Osteoblast (primary cell): Measurements from ENCODE around the gene CFAP100. TPM values are rescaled to one million over a fixed set of nuclear protein-coding genes. Genes with fewer than 3 reads are reported as not detected.

Experiments
- DNase-seq: peaks from one replicate; pipeline ENCODE4 v3.0.0; 2011; ENCODE audit warnings: low spot score, mixed read lengths; ENCODE audit not compliant: insufficient read length; ENCODE audit errors: missing footprints
- H2AFZ ChIP-seq: 2 replicates; pipeline ENCODE4 v1.6.0; 2011; ENCODE audit warnings: mild to moderate bottlenecking, low read length
- H3K27ac ChIP-seq: 2 replicates; pipeline ENCODE4 v1.5.1; 2011; ENCODE audit warnings: mild to moderate bottlenecking, low read depth, low read length, moderate library complexity
- H3K27me3 ChIP-seq: 2 replicates; pipeline ENCODE4 v1.6.0; 2012; ENCODE audit warnings: mild to moderate bottlenecking, control low read depth, inconsistent platforms, low read length, moderate library complexity; ENCODE audit not compliant: insufficient read depth
- H3K36me3 ChIP-seq: 2 replicates; pipeline ENCODE4 v1.5.1; 2011; ENCODE audit warnings: mild to moderate bottlenecking, low read length, control low read depth, moderate library complexity; ENCODE audit not compliant: insufficient read depth
- H3K4me1 ChIP-seq: 2 replicates; pipeline ENCODE4 v1.5.1; 2011; ENCODE audit warnings: mild to moderate bottlenecking, low read length, control low read depth, moderate library complexity; ENCODE audit not compliant: insufficient read depth
- H3K4me2 ChIP-seq: 2 replicates; pipeline ENCODE4 v1.6.0; 2011; ENCODE audit warnings: mild to moderate bottlenecking, low read length; ENCODE audit not compliant: insufficient read depth
- H3K4me3 ChIP-seq: fragments of 200-600 bp; sonication (generic); 3 replicates; pipeline ENCODE4 v1.5.1; 2012; ENCODE audit warnings: mild to moderate bottlenecking, low read length, inconsistent platforms; ENCODE audit not compliant: insufficient read depth
- H3K79me2 ChIP-seq: 2 replicates; pipeline ENCODE4 v1.6.0; 2012; ENCODE audit warnings: mild to moderate bottlenecking, low read length, control low read depth, inconsistent platforms; ENCODE audit not compliant: insufficient read depth
- H3K9me3 ChIP-seq: 2 replicates; pipeline ENCODE4 v1.5.1; 2011; ENCODE audit warnings: low read depth, low read length, control low read depth
- H4K20me1 ChIP-seq: 2 replicates; pipeline ENCODE4 v1.6.0; 2012; ENCODE audit warnings: mild to moderate bottlenecking, low read length, control low read depth; ENCODE audit not compliant: insufficient read depth
- total RNA-seq: library from RNA; depleted of rRNA; stranded (reverse); fragments of >200 nt; gene quantifications from 2 replicates; pipeline ENCODE4 v1.2.3, GENCODE V29; 2012
- TF ChIP-seq, protein P1 (sequence below): IDR thresholded peaks from 2 replicates; pipeline ENCODE4 v1.5.1; 2011; ENCODE audit warnings: mild to moderate bottlenecking, low read depth, low read length, moderate library complexity; ENCODE audit errors: extremely low read depth

The CFAP100 gene
- total RNA-seq, 1 donor = not detected

- peak within 1 kb of the TSS; percentile 72 for H2AFZ ChIP-seq
- peaks cover 19% of the 10 kb centered on the region for H3K4me1 ChIP-seq
- H3K4me3 ChIP-seq = peak within 1 kb of the TSS; percentile 72
- H3K79me2 ChIP-seq = no peaks in the 10 kb centered on the region
- H3K27me3 ChIP-seq = peaks cover 32% of the 10 kb centered on the region
- H4K20me1 ChIP-seq = no peaks in the 10 kb centered on the region
- TF ChIP-seq, protein P1, sequence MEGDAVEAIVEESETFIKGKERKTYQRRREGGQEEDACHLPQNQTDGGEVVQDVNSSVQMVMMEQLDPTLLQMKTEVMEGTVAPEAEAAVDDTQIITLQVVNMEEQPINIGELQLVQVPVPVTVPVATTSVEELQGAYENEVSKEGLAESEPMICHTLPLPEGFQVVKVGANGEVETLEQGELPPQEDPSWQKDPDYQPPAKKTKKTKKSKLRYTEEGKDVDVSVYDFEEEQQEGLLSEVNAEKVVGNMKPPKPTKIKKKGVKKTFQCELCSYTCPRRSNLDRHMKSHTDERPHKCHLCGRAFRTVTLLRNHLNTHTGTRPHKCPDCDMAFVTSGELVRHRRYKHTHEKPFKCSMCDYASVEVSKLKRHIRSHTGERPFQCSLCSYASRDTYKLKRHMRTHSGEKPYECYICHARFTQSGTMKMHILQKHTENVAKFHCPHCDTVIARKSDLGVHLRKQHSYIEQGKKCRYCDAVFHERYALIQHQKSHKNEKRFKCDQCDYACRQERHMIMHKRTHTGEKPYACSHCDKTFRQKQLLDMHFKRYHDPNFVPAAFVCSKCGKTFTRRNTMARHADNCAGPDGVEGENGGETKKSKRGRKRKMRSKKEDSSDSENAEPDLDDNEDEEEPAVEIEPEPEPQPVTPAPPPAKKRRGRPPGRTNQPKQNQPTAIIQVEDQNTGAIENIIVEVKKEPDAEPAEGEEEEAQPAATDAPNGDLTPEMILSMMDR = no peak
- DNase-seq = peak; percentile 100
- H3K36me3 ChIP-seq = no peaks in the 10 kb centered on the region
- H3K4me2 ChIP-seq = peak within 1 kb of the TSS; percentile 92
- H3K9me3 ChIP-seq = peaks cover 12% of the 10 kb centered on the region
- H3K27ac ChIP-seq = no peak within 1 kb of the TSS
These were observed 37.2 kb upstream of the CFAP100 start, which contains the start of gene KLF15 for GRCh38 chr3:126357295-126358037. Gene KLF15 (minus strand): TSS chr3:126357408. CDS start chr3:126352922, 4,486 bp downstream.

DNA sequence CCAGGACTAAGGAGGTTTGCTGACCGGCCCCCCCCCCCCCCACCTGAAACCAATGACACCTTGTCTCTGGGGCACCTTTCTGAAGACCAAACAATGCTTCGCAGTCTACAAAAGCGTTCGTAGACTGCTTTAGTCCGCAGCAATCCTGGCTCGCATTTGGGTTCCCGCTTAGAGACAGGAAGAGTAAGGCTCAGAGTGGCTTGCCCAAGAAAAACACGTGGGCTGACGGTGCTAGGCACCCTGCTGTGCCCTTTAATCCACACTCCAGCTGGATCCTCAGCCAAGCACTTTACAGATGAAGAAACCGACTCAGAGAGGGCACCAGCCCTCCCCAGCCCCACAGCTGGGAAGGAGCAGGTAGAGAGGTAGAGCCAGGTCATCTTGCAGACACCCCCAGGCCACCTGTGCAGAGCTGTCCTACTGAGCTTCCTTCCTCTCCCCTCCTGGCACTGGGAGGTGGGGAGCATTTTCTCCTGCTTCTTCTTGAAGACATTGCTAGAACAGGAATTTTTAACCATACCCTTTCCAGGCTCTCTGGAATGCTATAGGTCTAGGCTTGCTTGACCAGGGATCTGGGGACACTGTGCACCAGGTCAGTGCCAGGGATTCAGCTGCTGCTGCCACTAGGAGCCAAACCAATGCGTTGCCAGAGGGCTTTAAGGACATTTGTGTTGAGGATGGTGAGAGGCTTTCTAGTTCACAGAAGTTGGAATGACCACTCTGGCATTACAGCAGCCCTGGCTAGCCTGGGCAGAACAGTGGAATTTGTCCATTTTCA lies 36.5 kb upstream of the CFAP100 start:
- no peak overlapping the region for H2AFZ ChIP-seq
- no peaks in the 10 kb centered on the region for H3K36me3 ChIP-seq
- DNase-seq = peak; percentile 55
- peaks cover 39% of the 10 kb centered on the region for H3K27me3 ChIP-seq
- no peak overlapping the region for H3K27ac ChIP-seq
- H3K4me2 ChIP-seq = peak overlapping the region; percentile 92
- H3K4me3 ChIP-seq = peak overlapping the region; percentile 72
- no peaks in the 10 kb centered on the region for H4K20me1 ChIP-seq
- no peaks in the 10 kb centered on the region for H3K79me2 ChIP-seq
- H3K4me1 ChIP-seq = peaks cover 19% of the 10 kb centered on the region
- TF ChIP-seq, protein P1 = no peak
- peaks cover 12% of the 10 kb centered on the region for H3K9me3 ChIP-seq

DNA sequence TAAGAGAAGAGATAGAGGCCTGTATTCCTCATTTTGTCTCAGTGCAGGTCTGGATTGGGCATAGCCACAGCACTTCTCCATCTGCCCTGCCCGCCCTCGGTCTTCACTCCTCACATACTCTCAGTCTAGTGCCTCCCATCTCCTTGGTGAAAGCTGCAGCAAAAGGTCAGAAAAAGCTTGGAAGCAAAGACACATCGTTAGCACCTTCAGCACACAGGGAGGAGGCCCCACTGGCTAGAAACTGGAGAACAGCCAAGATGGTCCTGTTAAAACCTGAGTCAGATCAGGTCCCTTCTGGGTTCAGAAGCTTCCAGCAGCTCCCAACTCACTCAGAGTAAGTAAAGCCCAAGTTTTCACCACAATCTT lies 35.9 kb upstream of the CFAP100 start:
- Histone ChIP-seq H2AFZ (no peak overlapping the region), H3K27me3 (peaks cover 41% of the 10 kb centered on the region), H4K20me1 (no peaks in the 10 kb centered on the region), H3K9me3 (peaks cover 12% of the 10 kb centered on the region), H3K4me3 (no peak overlapping the region), H3K79me2 (no peaks in the 10 kb centered on the region), H3K4me1 (peaks cover 19% of the 10 kb centered on the region), H3K36me3 (no peaks in the 10 kb centered on the region), H3K4me2 (no peak overlapping the region), H3K27ac (no peak overlapping the region)
- TF ChIP-seq, protein P1 = no peak
- DNase-seq = peak; percentile 65
